WTC11 (cell line): ENCODE results near the gene HACD3. TPM values are rescaled to one million over a fixed set of nuclear protein-coding genes. Genes with fewer than 3 reads are reported as not detected.

Experiments used
- ATAC-seq: fragments of 200-7000 bp; cut with Tn5 transposase; 2 replicates; pipeline ENCODE4 v1.10.0; 2021; ENCODE audit warnings: mild to moderate bottlenecking, moderate library complexity
- CTCF ChIA-PET: fragments of 300-600 bp; sonication (Branson Sonifier 250); formaldehyde crosslinking; loops from one replicate; lab custom pipeline; 2021; ENCODE audit warnings: antibody characterized with exemption; lab: Charles Lee
- POLR2A ChIA-PET: fragments of 350-600 bp; sonication (Branson Sonifier 250); formaldehyde crosslinking; loops from one replicate; lab custom pipeline; 2021; ENCODE audit warnings: antibody characterized with exemption; lab: Charles Lee
- DNase-seq: peaks from one replicate; pipeline ENCODE4 v3.0.0; 2021; ENCODE audit warnings: low spot score
- H3K27ac Mint-ChIP-seq: 2 replicates; pipeline ENCODE4 v1.8.0; 2021; ENCODE audit warnings: mixed read lengths
- H3K27me3 Mint-ChIP-seq: 2 replicates; pipeline ENCODE4 v1.8.0; 2021; ENCODE audit warnings: low read depth, mild to moderate bottlenecking, moderate library complexity, mixed read lengths
- H3K36me3 Mint-ChIP-seq: 2 replicates; pipeline ENCODE4 v1.8.0; 2021; ENCODE audit warnings: mixed read lengths
- H3K4me1 Mint-ChIP-seq: 2 replicates; pipeline ENCODE4 v1.8.0; 2022; ENCODE audit warnings: mixed read lengths
- H3K4me3 Mint-ChIP-seq: 2 replicates; pipeline ENCODE4 v1.8.0; 2021; ENCODE audit warnings: mild to moderate bottlenecking, moderate library complexity, mixed read lengths
- H3K9me3 Mint-ChIP-seq: 2 replicates; pipeline ENCODE4 v1.8.0; 2021; ENCODE audit warnings: mixed read lengths
- EMX1 ChIP-seq: fragments of 250-450 bp; sonication (Bioruptor Pico); IDR thresholded peaks from 2 replicates; pipeline ENCODE4 v1.8.0; 2021; ENCODE audit warnings: mild to moderate bottlenecking
- FOXJ3 ChIP-seq: sonication (generic); formaldehyde crosslinking; IDR thresholded peaks from 2 replicates; pipeline ENCODE4 v1.9.0; 2021; ENCODE audit warnings: missing genetic modification reagents, mild to moderate bottlenecking, borderline replicate concordance
- FOXK1 ChIP-seq: sonication (generic); formaldehyde crosslinking; IDR thresholded peaks from 2 replicates; pipeline ENCODE4 v1.8.0; 2022; ENCODE audit warnings: mild to moderate bottlenecking, moderate library complexity, missing genetic modification reagents
- JUN ChIP-seq: sonication (generic); formaldehyde crosslinking; IDR thresholded peaks from 2 replicates; pipeline ENCODE4 v1.8.0; 2023; ENCODE audit warnings: mild to moderate bottlenecking, missing genetic modification reagents
- KAT7 ChIP-seq: sonication (generic); formaldehyde crosslinking; IDR thresholded peaks from 2 replicates; pipeline ENCODE4 v1.8.1; 2023; ENCODE audit warnings: missing genetic modification reagents, mild to moderate bottlenecking, borderline replicate concordance
- MXD4 ChIP-seq: fragments of 250-450 bp; sonication (Bioruptor Pico); IDR thresholded peaks from 2 replicates; pipeline ENCODE4 v1.8.0; 2021; ENCODE audit warnings: mild to moderate bottlenecking, moderate library complexity, borderline replicate concordance
- MYBL2 ChIP-seq: sonication (generic); formaldehyde crosslinking; IDR thresholded peaks from 2 replicates; pipeline ENCODE4 v1.8.1; 2023; ENCODE audit warnings: mild to moderate bottlenecking, moderate library complexity, missing genetic modification reagents
- NFATC4 ChIP-seq: fragments of 250-450 bp; sonication (Bioruptor Pico); IDR thresholded peaks from 2 replicates; pipeline ENCODE4 v1.9.0; 2021; ENCODE audit warnings: mild to moderate bottlenecking
- RELA ChIP-seq: sonication (generic); formaldehyde crosslinking; IDR thresholded peaks from 2 replicates; pipeline ENCODE4 v1.8.1; 2022; ENCODE audit warnings: missing genetic modification reagents, mild to moderate bottlenecking, borderline replicate concordance
- SOX15 ChIP-seq: fragments of 250-450 bp; sonication (Bioruptor Pico); IDR thresholded peaks from 2 replicates; pipeline ENCODE4 v1.9.0; 2021; ENCODE audit warnings: mild to moderate bottlenecking
- ZNF138 ChIP-seq: sonication (generic); formaldehyde crosslinking; conservative IDR thresholded peaks from 2 replicates; pipeline ENCODE4 v1.8.1; 2022; ENCODE audit warnings: mild to moderate bottlenecking, moderate library complexity, missing genetic modification reagents
- ZNF219 ChIP-seq: sonication (generic); formaldehyde crosslinking; IDR thresholded peaks from 2 replicates; pipeline ENCODE4 v1.8.0; 2023; ENCODE audit warnings: missing genetic modification reagents, mild to moderate bottlenecking, borderline replicate concordance
- ZNF425 ChIP-seq: fragments of 250-450 bp; sonication (Bioruptor Pico); conservative IDR thresholded peaks from 2 replicates; pipeline ENCODE4 v1.9.0; 2021; ENCODE audit warnings: mild to moderate bottlenecking
- total RNA-seq: library from RNA; stranded (reverse); gene quantifications from 3 replicates; pipeline ENCODE4 v1.2.3, GENCODE V29; 2021
- TF ChIP-seq, protein P1 (sequence below): sonication (generic); formaldehyde crosslinking; IDR thresholded peaks from 2 replicates; pipeline ENCODE4 v1.8.0; 2022; ENCODE audit warnings: missing genetic modification reagents
- TF ChIP-seq, protein P2 (sequence below): sonication (generic); formaldehyde crosslinking; IDR thresholded peaks from 2 replicates; pipeline ENCODE4 v1.8.1; 2022; ENCODE audit warnings: mild to moderate bottlenecking, moderate library complexity, missing genetic modification reagents
- TF ChIP-seq, protein P3 (sequence below): sonication (generic); formaldehyde crosslinking; IDR thresholded peaks from 2 replicates; pipeline ENCODE4 v1.8.1; 2022; ENCODE audit warnings: low read depth, mild to moderate bottlenecking, moderate library complexity, missing genetic modification reagents, borderline replicate concordance
- TF ChIP-seq, protein P4 (sequence below): sonication (generic); formaldehyde crosslinking; IDR thresholded peaks from 2 replicates; pipeline ENCODE4 v1.8.1; 2022; ENCODE audit warnings: missing genetic modification reagents, borderline replicate concordance
- TF ChIP-seq, protein P5 (sequence below): sonication (generic); formaldehyde crosslinking; conservative IDR thresholded peaks from 2 replicates; pipeline ENCODE4 v1.8.1; 2023; ENCODE audit warnings: mild to moderate bottlenecking, low read depth, missing genetic modification reagents, moderate library complexity

HACD3 gene
- total RNA-seq, 1 experiment from 2014 or later, result 95.9 TPM

GRCh38 chr15:65533057-65533756 is 2.9 kb downstream of the HACD3 start (continued):
- TF ChIP-seq, protein P1, sequence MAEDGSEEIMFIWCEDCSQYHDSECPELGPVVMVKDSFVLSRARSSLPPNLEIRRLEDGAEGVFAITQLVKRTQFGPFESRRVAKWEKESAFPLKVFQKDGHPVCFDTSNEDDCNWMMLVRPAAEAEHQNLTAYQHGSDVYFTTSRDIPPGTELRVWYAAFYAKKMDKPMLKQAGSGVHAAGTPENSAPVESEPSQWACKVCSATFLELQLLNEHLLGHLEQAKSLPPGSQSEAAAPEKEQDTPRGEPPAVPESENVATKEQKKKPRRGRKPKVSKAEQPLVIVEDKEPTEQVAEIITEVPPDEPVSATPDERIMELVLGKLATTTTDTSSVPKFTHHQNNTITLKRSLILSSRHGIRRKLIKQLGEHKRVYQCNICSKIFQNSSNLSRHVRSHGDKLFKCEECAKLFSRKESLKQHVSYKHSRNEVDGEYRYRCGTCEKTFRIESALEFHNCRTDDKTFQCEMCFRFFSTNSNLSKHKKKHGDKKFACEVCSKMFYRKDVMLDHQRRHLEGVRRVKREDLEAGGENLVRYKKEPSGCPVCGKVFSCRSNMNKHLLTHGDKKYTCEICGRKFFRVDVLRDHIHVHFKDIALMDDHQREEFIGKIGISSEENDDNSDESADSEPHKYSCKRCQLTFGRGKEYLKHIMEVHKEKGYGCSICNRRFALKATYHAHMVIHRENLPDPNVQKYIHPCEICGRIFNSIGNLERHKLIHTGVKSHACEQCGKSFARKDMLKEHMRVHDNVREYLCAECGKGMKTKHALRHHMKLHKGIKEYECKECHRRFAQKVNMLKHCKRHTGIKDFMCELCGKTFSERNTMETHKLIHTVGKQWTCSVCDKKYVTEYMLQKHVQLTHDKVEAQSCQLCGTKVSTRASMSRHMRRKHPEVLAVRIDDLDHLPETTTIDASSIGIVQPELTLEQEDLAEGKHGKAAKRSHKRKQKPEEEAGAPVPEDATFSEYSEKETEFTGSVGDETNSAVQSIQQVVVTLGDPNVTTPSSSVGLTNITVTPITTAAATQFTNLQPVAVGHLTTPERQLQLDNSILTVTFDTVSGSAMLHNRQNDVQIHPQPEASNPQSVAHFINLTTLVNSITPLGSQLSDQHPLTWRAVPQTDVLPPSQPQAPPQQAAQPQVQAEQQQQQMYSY (CRISPR knock-in tag), result no peak
- TF ChIP-seq ZNF138 (no peak), SOX15 (no peak)

DNA sequence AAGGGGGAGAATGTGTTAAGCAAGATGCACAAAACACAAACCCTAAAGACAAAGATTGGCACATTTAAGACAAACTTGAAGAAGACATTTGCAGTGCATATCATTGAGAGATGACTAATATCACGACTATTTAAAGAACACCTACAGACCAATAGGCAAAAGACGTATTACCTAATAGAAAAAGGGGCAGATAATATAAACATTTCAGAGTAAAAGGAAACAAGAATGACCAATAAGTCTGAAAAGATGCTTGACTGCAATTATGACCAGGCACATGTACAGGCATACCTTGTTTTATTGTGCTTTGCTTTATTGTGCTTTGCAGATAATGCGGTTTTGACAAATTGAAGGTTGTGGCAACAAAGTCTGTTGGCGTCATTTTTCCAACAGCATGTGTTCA is 4.9 kb downstream of the HACD3 start:
- DNase-seq, result no peak
- no peaks in the 10 kb centered on the region for H3K27me3 Mint-ChIP-seq
- TF ChIP-seq, protein P2, sequence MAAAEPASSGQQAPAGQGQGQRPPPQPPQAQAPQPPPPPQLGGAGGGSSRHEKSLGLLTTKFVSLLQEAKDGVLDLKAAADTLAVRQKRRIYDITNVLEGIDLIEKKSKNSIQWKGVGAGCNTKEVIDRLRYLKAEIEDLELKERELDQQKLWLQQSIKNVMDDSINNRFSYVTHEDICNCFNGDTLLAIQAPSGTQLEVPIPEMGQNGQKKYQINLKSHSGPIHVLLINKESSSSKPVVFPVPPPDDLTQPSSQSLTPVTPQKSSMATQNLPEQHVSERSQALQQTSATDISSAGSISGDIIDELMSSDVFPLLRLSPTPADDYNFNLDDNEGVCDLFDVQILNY (CRISPR knock-in tag), result no peak
- TF ChIP-seq, protein P3, sequence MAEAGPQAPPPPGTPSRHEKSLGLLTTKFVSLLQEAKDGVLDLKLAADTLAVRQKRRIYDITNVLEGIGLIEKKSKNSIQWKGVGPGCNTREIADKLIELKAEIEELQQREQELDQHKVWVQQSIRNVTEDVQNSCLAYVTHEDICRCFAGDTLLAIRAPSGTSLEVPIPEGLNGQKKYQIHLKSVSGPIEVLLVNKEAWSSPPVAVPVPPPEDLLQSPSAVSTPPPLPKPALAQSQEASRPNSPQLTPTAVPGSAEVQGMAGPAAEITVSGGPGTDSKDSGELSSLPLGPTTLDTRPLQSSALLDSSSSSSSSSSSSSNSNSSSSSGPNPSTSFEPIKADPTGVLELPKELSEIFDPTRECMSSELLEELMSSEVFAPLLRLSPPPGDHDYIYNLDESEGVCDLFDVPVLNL (CRISPR knock-in tag), result no peak
- TF ChIP-seq MXD4 (CRISPR knock-in tag) (no peak), RELA (CRISPR knock-in tag) (no peak), JUN (CRISPR knock-in tag) (no peak), EMX1 (CRISPR knock-in tag) (no peak), KAT7 (CRISPR knock-in tag) (no peak)
- TF ChIP-seq, all 79 proteins: peak for 0
- Mint-ChIP-seq H3K4me1 (peaks cover 24% of the 10 kb centered on the region), H3K4me3 (no peak overlapping the region), H3K9me3 (no peaks in the 10 kb centered on the region), H3K27ac (no peak overlapping the region), H3K36me3 (peaks cover 5% of the 10 kb centered on the region)
- no peak for ATAC-seq
- ChIA-PET POLR2A (no interaction called here), CTCF (no interaction called here)

DNA sequence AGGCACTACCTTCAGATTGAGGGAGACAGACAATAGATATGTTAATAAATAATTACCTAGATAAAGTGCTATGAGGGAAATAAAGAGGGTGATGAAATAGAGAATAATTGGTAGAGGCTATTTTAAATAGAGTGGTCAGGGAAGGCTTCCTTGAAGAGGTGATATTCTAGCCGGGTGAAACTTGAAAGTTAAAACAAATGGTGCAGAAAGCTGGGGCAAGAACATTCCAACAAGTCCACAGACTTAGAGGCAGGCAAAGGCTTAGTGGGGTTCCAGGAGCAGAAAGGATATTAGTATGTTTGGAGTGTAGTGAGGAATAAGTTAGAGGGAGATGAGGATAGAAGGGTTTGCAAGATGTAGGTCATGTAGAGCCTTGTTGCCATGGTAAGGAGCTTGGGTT is 10.1 kb downstream of the HACD3 start:
- DNase-seq (no peak), ATAC-seq (no peak)
- H3K4me3 Mint-ChIP-seq, result no peak overlapping the region
- ChIA-PET POLR2A (interaction anchor here (0.6 kb wide), 1 partner anchor 8 kb away, joined by 7 read pairs; no protein-coding TSS in a partner anchor), CTCF (no interaction called here)
- no peaks in the 10 kb centered on the region for H3K27me3 Mint-ChIP-seq
- H3K4me1 Mint-ChIP-seq, result peaks cover 2% of the 10 kb centered on the region; the same call in 1 of the 2 replicates
- H3K9me3 Mint-ChIP-seq, result no peaks in the 10 kb centered on the region
- H3K36me3 Mint-ChIP-seq, result peaks cover 2% of the 10 kb centered on the region; the same call in 1 of the 2 replicates
- no peak overlapping the region for H3K27ac Mint-ChIP-seq
- TF ChIP-seq, protein P4, sequence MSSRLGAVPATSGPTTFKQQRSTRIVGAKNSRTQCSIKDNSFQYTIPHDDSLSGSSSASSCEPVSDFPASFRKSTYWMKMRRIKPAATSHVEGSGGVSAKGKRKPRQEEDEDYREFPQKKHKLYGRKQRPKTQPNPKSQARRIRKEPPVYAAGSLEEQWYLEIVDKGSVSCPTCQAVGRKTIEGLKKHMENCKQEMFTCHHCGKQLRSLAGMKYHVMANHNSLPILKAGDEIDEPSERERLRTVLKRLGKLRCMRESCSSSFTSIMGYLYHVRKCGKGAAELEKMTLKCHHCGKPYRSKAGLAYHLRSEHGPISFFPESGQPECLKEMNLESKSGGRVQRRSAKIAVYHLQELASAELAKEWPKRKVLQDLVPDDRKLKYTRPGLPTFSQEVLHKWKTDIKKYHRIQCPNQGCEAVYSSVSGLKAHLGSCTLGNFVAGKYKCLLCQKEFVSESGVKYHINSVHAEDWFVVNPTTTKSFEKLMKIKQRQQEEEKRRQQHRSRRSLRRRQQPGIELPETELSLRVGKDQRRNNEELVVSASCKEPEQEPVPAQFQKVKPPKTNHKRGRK (CRISPR knock-in tag), result no peak
- no peak for TF ChIP-seq NFATC4 (CRISPR knock-in tag)
- TF ChIP-seq FOXJ3 (CRISPR knock-in tag), result no peak
- TF ChIP-seq, protein P5, sequence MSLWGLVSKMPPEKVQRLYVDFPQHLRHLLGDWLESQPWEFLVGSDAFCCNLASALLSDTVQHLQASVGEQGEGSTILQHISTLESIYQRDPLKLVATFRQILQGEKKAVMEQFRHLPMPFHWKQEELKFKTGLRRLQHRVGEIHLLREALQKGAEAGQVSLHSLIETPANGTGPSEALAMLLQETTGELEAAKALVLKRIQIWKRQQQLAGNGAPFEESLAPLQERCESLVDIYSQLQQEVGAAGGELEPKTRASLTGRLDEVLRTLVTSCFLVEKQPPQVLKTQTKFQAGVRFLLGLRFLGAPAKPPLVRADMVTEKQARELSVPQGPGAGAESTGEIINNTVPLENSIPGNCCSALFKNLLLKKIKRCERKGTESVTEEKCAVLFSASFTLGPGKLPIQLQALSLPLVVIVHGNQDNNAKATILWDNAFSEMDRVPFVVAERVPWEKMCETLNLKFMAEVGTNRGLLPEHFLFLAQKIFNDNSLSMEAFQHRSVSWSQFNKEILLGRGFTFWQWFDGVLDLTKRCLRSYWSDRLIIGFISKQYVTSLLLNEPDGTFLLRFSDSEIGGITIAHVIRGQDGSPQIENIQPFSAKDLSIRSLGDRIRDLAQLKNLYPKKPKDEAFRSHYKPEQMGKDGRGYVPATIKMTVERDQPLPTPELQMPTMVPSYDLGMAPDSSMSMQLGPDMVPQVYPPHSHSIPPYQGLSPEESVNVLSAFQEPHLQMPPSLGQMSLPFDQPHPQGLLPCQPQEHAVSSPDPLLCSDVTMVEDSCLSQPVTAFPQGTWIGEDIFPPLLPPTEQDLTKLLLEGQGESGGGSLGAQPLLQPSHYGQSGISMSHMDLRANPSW (CRISPR knock-in tag), result no peak
- no peak for TF ChIP-seq MYBL2 (CRISPR knock-in tag)
- no peak for TF ChIP-seq ZNF219 (CRISPR knock-in tag)
- TF ChIP-seq ZNF425 (CRISPR knock-in tag), result no peak
- no peak for TF ChIP-seq FOXK1 (CRISPR knock-in tag)
